OCI-LY3 (cell line): ENCODE results near the gene GSDME.

ENCODE experiments used
- H2AFZ ChIP-seq: fragments of 200-600, 300-600 bp; shearing (Covaris generic); 2 replicates; pipeline ENCODE4 v1.6.0; 2014; ENCODE audit warnings: antibody characterized with exemption, low read depth, low read length
- H3K27ac ChIP-seq: fragments of 200-600, 300-600 bp; sonication (generic); 2 replicates; pipeline ENCODE4 v1.5.1; 2014; ENCODE audit warnings: mild to moderate bottlenecking, low read length, moderate library complexity, mixed read lengths
- H3K27me3 ChIP-seq: fragments of 200-600, 300-600 bp; sonication (generic); 2 replicates; pipeline ENCODE4 v1.6.1; 2014; ENCODE audit warnings: low read depth, low read length, mixed read lengths
- H3K36me3 ChIP-seq: fragments of 200-600, 300-600 bp; sonication (generic); replicated peaks from 2 replicates; pipeline ENCODE3; 2014; ENCODE audit warnings: low read depth, low read length, mixed read lengths
- H3K4me1 ChIP-seq: fragments of 300-600, 200-600 bp; sonication (generic); 2 replicates; pipeline ENCODE4 v1.6.1; 2014; ENCODE audit warnings: low read length, mixed read lengths
- H3K4me2 ChIP-seq: fragments of 200-600, 300-600 bp; sonication (generic); 2 replicates; pipeline ENCODE4 v1.6.1; 2014; ENCODE audit warnings: low read length, mixed read lengths
- H3K4me3 ChIP-seq: fragments of 300-600, 200-600 bp; sonication (generic); 2 replicates; pipeline ENCODE4 v1.5.1; 2014; ENCODE audit warnings: antibody characterized with exemption, mild to moderate bottlenecking, low read length, moderate library complexity
- H3K79me2 ChIP-seq: fragments of 300-600, 200-600 bp; shearing (Covaris generic); 2 replicates; pipeline ENCODE4 v1.6.1; 2014; ENCODE audit warnings: mild to moderate bottlenecking, low read length, mixed read lengths
- H3K9ac ChIP-seq: fragments of 300-600, 200-600 bp; shearing (Covaris generic); 2 replicates; pipeline ENCODE4 v1.6.0; 2014; ENCODE audit warnings: mild to moderate bottlenecking, low read length, moderate library complexity
- H3K9me3 ChIP-seq: fragments of 200-600, 300-600 bp; shearing (Covaris generic); 2 replicates; pipeline ENCODE4 v1.6.1; 2014; ENCODE audit warnings: low read length, mixed read lengths; ENCODE audit not compliant: insufficient read depth
- H4K20me1 ChIP-seq: fragments of 200-600, 300-600 bp; sonication (generic); 2 replicates; pipeline ENCODE4 v1.6.1; 2016; ENCODE audit warnings: low read length, mixed read lengths; ENCODE audit not compliant: insufficient read depth
- CTCF ChIP-seq: fragments of 200-600, 300-600 bp; sonication (generic); IDR thresholded peaks from 2 replicates; pipeline ENCODE4 v1.5.1; 2014; ENCODE audit warnings: antibody characterized with exemption, low read length, low read depth
- EZH2phosphoT487 ChIP-seq: fragments of 200-600 bp; shearing (Covaris generic); IDR thresholded peaks from 2 replicates; pipeline ENCODE4 v1.6.1; 2018; ENCODE audit warnings: antibody characterized with exemption, mixed run types, low read depth

GSDME gene

GRCh38 chr7:24728503-24729364 is 28.5 kb downstream of the GSDME start:
- H3K4me3 ChIP-seq: no peak overlapping the region
- no peak overlapping the region for H3K27ac ChIP-seq
- H3K4me2 ChIP-seq: no peak overlapping the region
- H3K36me3 ChIP-seq: no peaks in the 10 kb centered on the region
- peaks cover 4% of the 10 kb centered on the region; the same call in 1 of the 2 replicates for H3K4me1 ChIP-seq
- TF ChIP-seq EZH2phosphoT487: no peak
- TF ChIP-seq CTCF: no peak
- H2AFZ ChIP-seq: no peak overlapping the region
- no peak overlapping the region for H3K9ac ChIP-seq
- no peaks in the 10 kb centered on the region for H3K9me3 ChIP-seq
- no peaks in the 10 kb centered on the region for H4K20me1 ChIP-seq
- no peaks in the 10 kb centered on the region for H3K79me2 ChIP-seq
- H3K27me3 ChIP-seq: no peaks in the 10 kb centered on the region

DNA sequence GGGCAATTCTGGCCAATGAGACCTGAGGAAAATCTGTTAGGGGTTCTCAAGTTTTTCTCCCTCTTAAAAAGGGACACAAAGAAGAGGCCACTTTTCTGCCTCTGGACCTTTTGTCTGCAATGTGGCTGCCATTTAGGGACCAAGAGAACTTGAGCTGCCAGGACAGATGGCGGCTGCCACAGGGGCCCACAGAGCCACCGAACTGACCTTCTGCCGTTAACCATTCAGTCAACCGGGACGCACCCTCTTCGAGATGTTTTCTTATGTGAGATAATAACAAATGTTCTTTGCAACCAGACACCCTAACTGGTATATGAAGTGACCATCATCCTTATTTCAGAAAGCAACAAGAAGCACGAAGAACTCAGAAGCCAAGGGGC is 29.2 kb downstream of the GSDME start:
- Histone ChIP-seq H4K20me1 (no peaks in the 10 kb centered on the region), H3K4me3 (no peak overlapping the region)

DNA sequence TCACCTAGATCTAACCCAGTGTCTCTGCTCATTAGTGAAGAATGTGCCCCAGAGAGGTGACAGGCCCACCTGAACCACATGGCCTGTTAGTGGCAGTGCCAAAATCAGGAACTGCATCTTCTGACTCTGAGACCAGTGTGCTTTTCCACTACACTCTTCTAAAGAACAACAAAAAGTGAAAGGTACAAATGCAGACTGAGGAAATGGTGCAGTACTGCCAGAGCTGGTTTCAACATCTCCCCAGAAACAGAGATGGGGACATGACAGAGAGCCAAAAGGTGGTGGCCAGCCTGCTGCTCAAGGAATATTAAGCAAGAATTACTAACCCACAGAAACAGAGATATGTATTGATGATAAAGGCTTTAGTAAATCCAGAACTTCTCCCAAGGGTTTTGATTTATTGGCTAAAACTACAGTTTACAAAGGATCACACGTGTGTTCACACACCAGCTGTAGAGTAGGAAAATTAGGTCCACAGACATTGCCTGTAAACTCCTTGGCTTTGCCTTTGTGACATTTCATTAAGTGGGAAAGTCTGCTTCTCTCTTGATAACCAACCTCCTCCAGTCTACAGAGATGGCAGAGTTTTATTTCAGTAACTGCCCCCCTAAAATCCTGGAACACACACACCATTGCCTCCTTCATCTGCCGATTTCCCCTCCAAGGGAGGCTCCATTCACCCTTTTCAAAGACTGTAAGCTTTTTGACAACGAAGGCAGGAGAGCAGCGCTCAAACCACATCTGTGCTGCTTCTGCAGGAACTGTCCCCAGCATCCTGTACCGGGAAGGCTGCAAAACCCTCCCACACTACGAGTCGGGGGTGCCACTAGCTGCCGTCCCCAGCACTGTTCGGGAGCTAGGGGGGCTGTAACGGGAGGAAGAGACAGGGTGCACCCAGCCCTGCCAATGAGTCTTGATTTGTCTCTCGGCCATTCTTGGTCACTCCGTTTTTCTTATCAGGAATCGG is 29.8 kb downstream of the GSDME start:
- no peak overlapping the region for H3K27ac ChIP-seq
- no peak overlapping the region for H3K9ac ChIP-seq
- H3K27me3 ChIP-seq: no peaks in the 10 kb centered on the region
- no peaks in the 10 kb centered on the region for H3K9me3 ChIP-seq
- H2AFZ ChIP-seq: no peak overlapping the region
- no peaks in the 10 kb centered on the region for H3K36me3 ChIP-seq
- peaks cover 4% of the 10 kb centered on the region; the same call in 1 of the 2 replicates for H3K4me1 ChIP-seq
- H3K4me3 ChIP-seq: no peak overlapping the region
- H4K20me1 ChIP-seq: no peaks in the 10 kb centered on the region
- H3K79me2 ChIP-seq: no peaks in the 10 kb centered on the region
- H3K4me2 ChIP-seq: no peak overlapping the region
- TF ChIP-seq EZH2phosphoT487: no peak
- TF ChIP-seq CTCF: no peak

More for the DNA sequence above, 29.2 kb downstream of the GSDME start:
- Histone ChIP-seq H3K4me1 (peaks cover 4% of the 10 kb centered on the region; the same call in 1 of the 2 replicates), H3K27me3 (no peaks in the 10 kb centered on the region), H3K27ac (no peak overlapping the region), H3K36me3 (no peaks in the 10 kb centered on the region), H3K79me2 (no peaks in the 10 kb centered on the region), H3K9me3 (no peaks in the 10 kb centered on the region), H3K9ac (no peak overlapping the region), H3K4me2 (no peak overlapping the region), H2AFZ (no peak overlapping the region)
- no peak for TF ChIP-seq CTCF
